H9 (cell line): ENCODE results near the gene P4HB. TPM values are rescaled to one million over a fixed set of nuclear protein-coding genes. Genes with fewer than 3 reads are reported as not detected.

Experiments
- DNase-seq: peaks from one replicate; pipeline ENCODE4 v3.0.0-alpha.2; 2017
- H2AFZ ChIP-seq: one replicate; pipeline ENCODE4 v1.6.1; 2013; ENCODE audit warnings: mild to moderate bottlenecking, low read length, control low read depth, moderate library complexity
- H2AK5ac ChIP-seq: 2 replicates; pipeline ENCODE4 v1.6.1; 2013; ENCODE audit warnings: low read length, control low read depth, mixed read lengths; ENCODE audit not compliant: insufficient read length
- H2BK120ac ChIP-seq: one replicate; pipeline ENCODE4 v1.6.1; 2013; ENCODE audit warnings: low read depth, mild to moderate bottlenecking, low read length, control low read depth, inconsistent platforms; ENCODE audit not compliant: poor library complexity, severe bottlenecking
- H2BK12ac ChIP-seq: 2 replicates; pipeline ENCODE4 v1.6.1; 2013; ENCODE audit warnings: low read length, control low read depth, mixed read lengths, low read depth; ENCODE audit not compliant: insufficient read length
- H2BK15ac ChIP-seq: 2 replicates; pipeline ENCODE4 v1.6.1; 2013; ENCODE audit warnings: low read depth, low read length, control low read depth
- H2BK20ac ChIP-seq: one replicate; pipeline ENCODE4 v1.6.1; 2013; ENCODE audit warnings: low read depth, mild to moderate bottlenecking, low read length, control low read depth, inconsistent platforms; ENCODE audit not compliant: poor library complexity, severe bottlenecking
- H2BK5ac ChIP-seq: 2 replicates; pipeline ENCODE4 v1.6.1; 2013; ENCODE audit warnings: low read length, control low read depth, mixed read lengths; ENCODE audit not compliant: insufficient read length
- H3K14ac ChIP-seq: 2 replicates; pipeline ENCODE4 v1.6.1; 2013; ENCODE audit warnings: low read length, control low read depth; ENCODE audit not compliant: insufficient read depth
- H3K18ac ChIP-seq: 2 replicates; pipeline ENCODE4 v1.6.1; 2013; ENCODE audit warnings: low read depth, mild to moderate bottlenecking, mixed read lengths, low read length, control low read depth; ENCODE audit not compliant: insufficient read length
- H3K23ac ChIP-seq: 2 replicates; pipeline ENCODE4 v1.6.1; 2013; ENCODE audit warnings: low read length, control low read depth, mixed read lengths, low read depth; ENCODE audit not compliant: insufficient read length
- H3K23me2 ChIP-seq: 2 replicates; pipeline ENCODE4 v1.6.1; 2013; ENCODE audit warnings: low read depth, mild to moderate bottlenecking, mixed read lengths, low read length, control low read depth; ENCODE audit not compliant: insufficient read length, poor library complexity, severe bottlenecking
- H3K27ac ChIP-seq: 2 replicates; pipeline ENCODE4 v1.5.1; 2013; ENCODE audit warnings: low read length, control low read depth, mixed read lengths, low read depth; ENCODE audit not compliant: insufficient read length
- H3K27me3 ChIP-seq: 2 replicates; pipeline ENCODE4 v1.6.1; 2013; ENCODE audit warnings: low read length, control low read depth, inconsistent platforms; ENCODE audit not compliant: insufficient read depth
- H3K4ac ChIP-seq: 2 replicates; pipeline ENCODE4 v1.6.1; 2013; ENCODE audit warnings: low read depth, mild to moderate bottlenecking, control low read depth, inconsistent platforms, low read length, moderate library complexity
- H3K4me1 ChIP-seq: 2 replicates; pipeline ENCODE4 v1.6.1; 2013; ENCODE audit warnings: low read length, control low read depth, inconsistent platforms; ENCODE audit not compliant: insufficient read depth
- H3K4me2 ChIP-seq: 2 replicates; pipeline ENCODE4 v1.6.1; 2013; ENCODE audit warnings: low read length, control low read depth, mixed read lengths; ENCODE audit not compliant: insufficient read length, insufficient read depth
- H3K56ac ChIP-seq: 2 replicates; pipeline ENCODE4 v1.6.1; 2013; ENCODE audit warnings: low read depth, mild to moderate bottlenecking, mixed read lengths, low read length, control low read depth; ENCODE audit not compliant: insufficient read length
- H3K79me1 ChIP-seq: 2 replicates; pipeline ENCODE4 v1.6.1; 2013; ENCODE audit warnings: low read depth, mild to moderate bottlenecking, moderate library complexity, low read length, control low read depth, inconsistent platforms; ENCODE audit not compliant: insufficient read depth, poor library complexity, severe bottlenecking
- H3K79me2 ChIP-seq: 2 replicates; pipeline ENCODE4 v1.6.1; 2013; ENCODE audit warnings: low read length, control low read depth, inconsistent platforms; ENCODE audit not compliant: insufficient read depth
- H3K9ac ChIP-seq: 2 replicates; pipeline ENCODE4 v1.6.1; 2013; ENCODE audit warnings: low read length, control low read depth, mixed read lengths; ENCODE audit not compliant: insufficient read length; ENCODE audit errors: extremely low read depth
- H3K9me3 ChIP-seq: one replicate; pipeline ENCODE4 v1.6.1; 2013; ENCODE audit warnings: low read depth, low read length, inconsistent platforms; ENCODE audit not compliant: control insufficient read depth
- H3T11ph ChIP-seq: one replicate; pipeline ENCODE4 v1.6.1; 2013; ENCODE audit warnings: mild to moderate bottlenecking, low read length, control low read depth, inconsistent platforms
- H4K20me1 ChIP-seq: one replicate; pipeline ENCODE4 v1.6.1; 2013; ENCODE audit not compliant: control insufficient read depth, insufficient read length, insufficient read depth
- H4K5ac ChIP-seq: 2 replicates; pipeline ENCODE4 v1.6.1; 2013; ENCODE audit warnings: low read depth, mild to moderate bottlenecking, mixed read lengths, low read length, control low read depth; ENCODE audit not compliant: insufficient read length
- H4K8ac ChIP-seq: replicated peaks from 2 replicates; pipeline ENCODE4 v1.6.1; 2013; ENCODE audit warnings: low read length, control low read depth, mixed read lengths, low read depth; ENCODE audit not compliant: insufficient read length
- H4K91ac ChIP-seq: 2 replicates; pipeline ENCODE4 v1.6.1; 2013; ENCODE audit warnings: low read depth, mild to moderate bottlenecking, moderate library complexity, mixed read lengths, low read length, control low read depth; ENCODE audit not compliant: insufficient read length
- H3K27ac Mint-ChIP-seq, 3 experiments: 2 replicates in 2 of 3; 3 replicates in 1 of 3; pipeline ENCODE4 v1.8.0; 2020 to 2021; ENCODE audit warnings: mixed read lengths in 3 of 3, mild to moderate bottlenecking in 1 of 3, moderate library complexity in 1 of 3
- H3K27me3 Mint-ChIP-seq: 2 replicates; pipeline ENCODE4 v1.8.0; 2021; ENCODE audit warnings: low read depth, mild to moderate bottlenecking, moderate library complexity, mixed read lengths
- H3K36me3 Mint-ChIP-seq, 3 experiments: 2 replicates in 2 of 3; 3 replicates in 1 of 3; pipeline ENCODE4 v1.8.0; 2020 to 2021; ENCODE audit warnings: low read depth in 3 of 3, mixed read lengths in 3 of 3; ENCODE audit not compliant: insufficient read depth in 1 of 3
- H3K4me1 Mint-ChIP-seq, 2 experiments: 2 replicates each; pipeline ENCODE4 v1.8.0; 2020; ENCODE audit warnings: mixed read lengths in 2 of 2
- H3K4me3 Mint-ChIP-seq, 2 experiments: 2 replicates in 1 of 2; 3 replicates in 1 of 2; pipeline ENCODE4 v1.8.0; 2020 to 2021; ENCODE audit warnings: mild to moderate bottlenecking in 2 of 2, mixed read lengths in 2 of 2, moderate library complexity in 1 of 2
- H3K9me3 Mint-ChIP-seq, 2 experiments: 2 replicates in 1 of 2; 3 replicates in 1 of 2; pipeline ENCODE4 v1.8.0; 2020; ENCODE audit warnings: mild to moderate bottlenecking in 2 of 2, mixed read lengths in 2 of 2, moderate library complexity in 1 of 2
- WGBS: extraction: QIAGEN DNeasy Blood & Tissue Kit; methylation state at CpG from one replicate; pipeline ENCODE4 v1.1.7; 2013; ENCODE audit warnings: missing lambda C conversion rate, low lambda C conversion rate, mixed read lengths; ENCODE audit not compliant: insufficient read length; ENCODE audit errors: extremely low coverage; 5-methylcytosine and 5-hydroxymethylcytosine counted together
- long read RNA-seq: library from polyadenylated mRNA; unstranded; transcript quantifications from one replicate; pipeline ENCODE4 v2.0.0, GENCODE V29; 2020
- total RNA-seq: library from RNA; stranded (reverse); gene quantifications from 2 replicates; pipeline ENCODE4 v1.2.1, GENCODE V29; 2021
- TF ChIP-seq, protein P1 (sequence below): fragments of 200-600 bp; sonication (generic); conservative IDR thresholded peaks from 3 replicates; pipeline ENCODE4 v1.8.0; 2021; ENCODE audit warnings: antibody characterized with exemption, mild to moderate bottlenecking

The P4HB gene
- total RNA-seq: 364 and 366 TPM in 2 replicates
- long read RNA-seq, transcript P4HB-215 (3 exons, 493 nt): minor isoform, 5 of 4,825 reads
- long read RNA-seq, transcript P4HB-220 (11 exons, 2,453 nt): minor isoform, 8 of 4,825 reads
- long read RNA-seq, transcript P4HB-203 (10 exons, 1,502 nt): minor isoform, 19 of 4,825 reads
- long read RNA-seq, transcript P4HB-201 (11 exons, 2,603 nt): major isoform, 4,580 of 4,825 reads
- long read RNA-seq, partial matches to known transcripts: 48 of 4,825 reads
- long read RNA-seq, other reads (novel, unspliced or antisense): 160 of 4,825 reads

DNA sequence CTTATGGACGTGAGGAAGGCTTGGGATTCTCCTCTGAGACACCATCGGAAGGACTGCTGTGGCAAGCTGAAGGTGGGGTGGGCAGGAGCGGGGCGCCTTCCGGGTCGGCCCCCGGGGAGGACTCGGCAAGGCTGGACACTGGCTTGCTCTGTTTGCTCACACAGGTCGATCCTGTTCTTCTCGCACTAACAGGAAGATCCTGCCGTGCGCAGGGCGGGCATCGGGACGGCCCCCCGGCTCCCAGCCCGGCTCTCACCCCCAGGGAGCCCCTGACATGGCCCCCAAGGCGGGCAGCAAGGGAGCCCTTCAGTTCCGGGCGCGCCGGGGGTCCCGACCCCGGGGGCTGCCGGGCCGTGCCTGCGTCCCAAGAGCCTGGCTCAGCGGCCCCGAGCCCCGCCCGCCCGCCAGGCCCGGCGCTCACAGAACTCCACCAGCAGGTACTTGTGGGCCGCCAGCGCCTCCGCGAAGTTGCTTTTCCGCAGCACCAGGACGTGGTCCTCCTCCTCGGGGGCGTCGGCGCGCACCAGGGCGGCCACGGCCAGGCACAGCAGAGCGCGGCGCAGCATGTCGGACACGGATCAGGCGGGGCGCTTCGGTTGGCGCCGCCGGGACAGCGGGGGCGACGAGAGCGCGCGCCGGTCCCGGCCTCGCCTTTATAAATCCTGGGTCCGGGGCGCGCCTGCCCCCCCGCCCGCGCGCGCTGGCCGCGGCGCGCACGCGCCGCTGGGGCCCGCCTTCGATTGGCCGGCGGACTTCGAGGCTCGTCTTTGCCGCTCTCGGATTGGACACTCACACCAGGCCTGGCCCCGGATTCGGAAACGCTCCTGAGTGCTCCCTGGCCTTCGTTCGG lies at the start of gene P4HB:
TSS of gene P4HB (minus strand) at position 630 of the 850 bp plus-strand sequence. CDS start at position 566, 64 bp downstream.
- H2BK15ac ChIP-seq: no peak within 1 kb of the TSS
- peaks cover 14% of the 10 kb centered on the region for H3K79me1 ChIP-seq
- no peak within 1 kb of the TSS for H3K27ac ChIP-seq
- H3K9ac ChIP-seq: peak within 1 kb of the TSS; percentile 92
- no peak for DNase-seq
- H3K4ac ChIP-seq: no peak within 1 kb of the TSS
- peaks cover 9 to 20% of the 10 kb centered on the region in 2 experiments for H3K4me1 Mint-ChIP-seq
- TF ChIP-seq, protein P1, sequence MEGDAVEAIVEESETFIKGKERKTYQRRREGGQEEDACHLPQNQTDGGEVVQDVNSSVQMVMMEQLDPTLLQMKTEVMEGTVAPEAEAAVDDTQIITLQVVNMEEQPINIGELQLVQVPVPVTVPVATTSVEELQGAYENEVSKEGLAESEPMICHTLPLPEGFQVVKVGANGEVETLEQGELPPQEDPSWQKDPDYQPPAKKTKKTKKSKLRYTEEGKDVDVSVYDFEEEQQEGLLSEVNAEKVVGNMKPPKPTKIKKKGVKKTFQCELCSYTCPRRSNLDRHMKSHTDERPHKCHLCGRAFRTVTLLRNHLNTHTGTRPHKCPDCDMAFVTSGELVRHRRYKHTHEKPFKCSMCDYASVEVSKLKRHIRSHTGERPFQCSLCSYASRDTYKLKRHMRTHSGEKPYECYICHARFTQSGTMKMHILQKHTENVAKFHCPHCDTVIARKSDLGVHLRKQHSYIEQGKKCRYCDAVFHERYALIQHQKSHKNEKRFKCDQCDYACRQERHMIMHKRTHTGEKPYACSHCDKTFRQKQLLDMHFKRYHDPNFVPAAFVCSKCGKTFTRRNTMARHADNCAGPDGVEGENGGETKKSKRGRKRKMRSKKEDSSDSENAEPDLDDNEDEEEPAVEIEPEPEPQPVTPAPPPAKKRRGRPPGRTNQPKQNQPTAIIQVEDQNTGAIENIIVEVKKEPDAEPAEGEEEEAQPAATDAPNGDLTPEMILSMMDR: no peak
- peak within 1 kb of the TSS; percentile 84 for H3K18ac ChIP-seq
- peak within 1 kb of the TSS; percentile 90 for H3K4me2 ChIP-seq
- no peak within 1 kb of the TSS for H2AK5ac ChIP-seq
- H3K79me2 ChIP-seq: peaks cover 20% of the 10 kb centered on the region; the same call in 1 of the 2 replicates
- no peak within 1 kb of the TSS for H3K56ac ChIP-seq
- H4K8ac ChIP-seq: no peak within 1 kb of the TSS
- H3K27me3 Mint-ChIP-seq: peaks cover 2% of the 10 kb centered on the region
- H3K27me3 ChIP-seq: no peaks in the 10 kb centered on the region
- no peaks in the 10 kb centered on the region for H3K9me3 ChIP-seq
- peak within 1 kb of the TSS; percentile 94 for H3K14ac ChIP-seq
- peak within 1 kb of the TSS; percentile 33 for H2BK5ac ChIP-seq
- no peak within 1 kb of the TSS for H3T11ph ChIP-seq
- no peak within 1 kb of the TSS for H2BK120ac ChIP-seq
- peaks cover 20 to 56% (median 53%) of the 10 kb centered on the region in 3 experiments; a peak in 6 of 7 replicates for H3K36me3 Mint-ChIP-seq
- H3K9me3 Mint-ChIP-seq: peaks cover 0 to 3% of the 10 kb centered on the region in 2 experiments; a peak in 1 of 5 replicates
- H3K4me1 ChIP-seq: peaks cover 3% of the 10 kb centered on the region; the same call in 1 of the 2 replicates
- H4K91ac ChIP-seq: no peak within 1 kb of the TSS
- H3K4me3 Mint-ChIP-seq: peak within 1 kb of the TSS; percentile 82 to 94
- H3K23me2 ChIP-seq: peaks cover 10% of the 10 kb centered on the region
- H3K27ac Mint-ChIP-seq: peak within 1 kb of the TSS; percentile 96 to 98 (median 97)
- H2BK20ac ChIP-seq: no peak within 1 kb of the TSS
- H3K23ac ChIP-seq: no peak within 1 kb of the TSS
- no peak within 1 kb of the TSS for H4K5ac ChIP-seq
- no peak within 1 kb of the TSS for H2AFZ ChIP-seq
- H4K20me1 ChIP-seq: peaks cover 2% of the 10 kb centered on the region
- no CpG with 5 or more reads among the region's 95 CpGs for WGBS
- H2BK12ac ChIP-seq: no peak within 1 kb of the TSS
